HCT116 (cell line): Measurements from ENCODE around the gene SBF2. TPM values are rescaled to one million over a fixed set of nuclear protein-coding genes. Genes with fewer than 3 reads are reported as not detected.

ENCODE experiments used
- ATAC-seq: fragments of 200-7000 bp; cut with Tn5 transposase; 2 replicates; pipeline ENCODE4 v1.9.1; 2020; ENCODE audit warnings: mild to moderate bottlenecking, moderate library complexity
- BruUV-seq: library from RNA; stranded (reverse); fragments of 400-500 nt; replicated peaks from 2 replicates; lab custom pipeline; 2021; lab: Mats Ljungman, UMichigan
- CTCF ChIA-PET: fragments of 300-600 bp; sonication (Branson Sonifier 250); formaldehyde crosslinking; loops from one replicate; lab custom pipeline; 2021; ENCODE audit warnings: antibody characterized with exemption; lab: Charles Lee
- POLR2A ChIA-PET: fragments of 300-600, 350-600 bp; sonication (Branson Sonifier 250); formaldehyde crosslinking; loops from one replicate; lab custom pipeline; 2021; ENCODE audit warnings: antibody characterized with exemption; lab: Charles Lee
- RAD21 ChIA-PET, 2 experiments: fragments of 300-600 bp; sonication (Branson Sonifier 250); formaldehyde crosslinking; loops; one replicate each; lab custom pipeline; 2023; ENCODE audit warnings: low total read pairs in 2 of 2; ENCODE audit not compliant: uncharacterized antibody in 2 of 2, unreplicated experiment in 2 of 2, low non-redundant PET in 1 of 2; lab: Charles Lee
- DNase-seq: peaks from one replicate; pipeline ENCODE4 v3.0.0-alpha.2; 2010; ENCODE audit warnings: low read depth, low spot score
- H2AFZ ChIP-seq: fragments of 200-600 bp; shearing (Covaris generic), sonication (generic); 2 replicates; pipeline ENCODE4 v1.6.1; 2017; ENCODE audit warnings: low read depth, mixed run types, mixed read lengths, antibody characterized with exemption, low read length; ENCODE audit not compliant: poor library complexity, severe bottlenecking
- H3K27ac ChIP-seq: 2 replicates; pipeline ENCODE4 v1.5.1; 2012; ENCODE audit warnings: low read depth, low read length
- H3K27me3 ChIP-seq: fragments of 200-600 bp; sonication (generic); 2 replicates; pipeline ENCODE4 v1.6.1; 2016; ENCODE audit warnings: mixed run types, low read length, mixed read lengths; ENCODE audit not compliant: insufficient read depth
- H3K36me3 ChIP-seq, 2 experiments: fragments of 200-500 bp in 1 of 2; fragments of 200-600 bp in 1 of 2; sonication (Bioruptor generic) in 1 of 2; sonication (generic) in 1 of 2; 2 replicates each; pipeline versions ENCODE4 v1.5.1 to v1.6.1; 2014 to 2016; ENCODE audit warnings: low read length in 2 of 2, inconsistent platforms in 1 of 2, mixed read lengths in 1 of 2, mixed run types in 1 of 2; ENCODE audit not compliant: insufficient read depth in 2 of 2, control insufficient read depth in 1 of 2
- H3K4me1 ChIP-seq, 2 experiments: fragments of 200-600 bp in 1 of 2; sonication (generic) in 1 of 2; 2 replicates each; pipeline versions ENCODE4 v1.5.1 to v1.6.1; 2012 to 2017; ENCODE audit warnings: low read length in 2 of 2, inconsistent platforms in 1 of 2, mild to moderate bottlenecking in 1 of 2, mixed read lengths in 1 of 2, mixed run types in 1 of 2, moderate library complexity in 1 of 2; ENCODE audit not compliant: insufficient read depth in 2 of 2, control insufficient read depth in 1 of 2
- H3K4me2 ChIP-seq: fragments of 200-600 bp; sonication (generic); 2 replicates; pipeline ENCODE4 v1.6.1; 2017; ENCODE audit warnings: mixed run types, low read length, mixed read lengths
- H3K4me3 ChIP-seq, 2 experiments: fragments of 200-600 bp in 1 of 2; sonication (generic) in 1 of 2; replicated peaks in 1 of 2; 2 replicates each; pipeline ENCODE4 v1.5.1; 2011 to 2016; ENCODE audit warnings: low read length in 2 of 2, control low read depth in 1 of 2, low read depth in 1 of 2, mild to moderate bottlenecking in 1 of 2, mixed read lengths in 1 of 2, mixed run types in 1 of 2
- H3K79me2 ChIP-seq: fragments of 200-600 bp; sonication (generic); 2 replicates; pipeline ENCODE4 v1.6.1; 2017; ENCODE audit warnings: mild to moderate bottlenecking, mixed run types, low read length, moderate library complexity, mixed read lengths; ENCODE audit not compliant: insufficient read depth
- H3K9ac ChIP-seq: fragments of 200-600 bp; sonication (generic); 2 replicates; pipeline ENCODE4 v1.6.1; 2016; ENCODE audit warnings: low read length, mixed read lengths
- H3K9me2 ChIP-seq: fragments of 200-600 bp; sonication (generic), shearing (Covaris generic); 2 replicates; pipeline ENCODE4 v1.6.1; 2017; ENCODE audit warnings: mixed run types, mild to moderate bottlenecking, moderate library complexity; ENCODE audit not compliant: insufficient read depth
- H3K9me3 ChIP-seq, 2 experiments: fragments of 200-500 bp in 1 of 2; fragments of 200-600 bp in 1 of 2; sonication (Bioruptor generic) in 1 of 2; sonication (generic) in 1 of 2; 2 replicates each; pipeline ENCODE4 v1.6.1; 2014 to 2017; ENCODE audit warnings: low read length in 2 of 2, mixed read lengths in 2 of 2, inconsistent platforms in 1 of 2, low read depth in 1 of 2, mild to moderate bottlenecking in 1 of 2, mixed run types in 1 of 2, moderate library complexity in 1 of 2; ENCODE audit not compliant: control insufficient read depth in 1 of 2, insufficient read depth in 1 of 2
- H4K20me1 ChIP-seq: fragments of 200-600 bp; sonication (generic), shearing (Covaris generic); 2 replicates; pipeline ENCODE4 v1.6.1; 2017; ENCODE audit warnings: mixed run types, mild to moderate bottlenecking, moderate library complexity; ENCODE audit not compliant: insufficient read depth
- CBX3 ChIP-seq: IDR thresholded peaks from 2 replicates; pipeline ENCODE4 v1.6.1; 2012; ENCODE audit warnings: low read depth
- CEBPB ChIP-seq: IDR thresholded peaks from 2 replicates; pipeline ENCODE4 v1.6.1; 2012; ENCODE audit warnings: low read depth
- ELF1 ChIP-seq: IDR thresholded peaks from 2 replicates; pipeline ENCODE4 v1.6.1; 2012; ENCODE audit warnings: low read depth, borderline replicate concordance
- EZH2 ChIP-seq: fragments of 200-600 bp; sonication (generic); IDR thresholded peaks from 2 replicates; pipeline ENCODE4 v1.6.1; 2017; ENCODE audit warnings: antibody characterized with exemption, mixed run types
- EZH2phosphoT487 ChIP-seq: fragments of 200-600 bp; IDR thresholded peaks from 2 replicates; pipeline ENCODE4 v1.6.1; 2018; ENCODE audit warnings: antibody characterized with exemption, borderline replicate concordance
- FOSL1 ChIP-seq: IDR thresholded peaks from 2 replicates; pipeline ENCODE4 v1.6.1; 2012; ENCODE audit warnings: low read depth
- JUND ChIP-seq: IDR thresholded peaks from 2 replicates; pipeline ENCODE4 v1.6.1; 2012
- POLR2A ChIP-seq: IDR thresholded peaks from 2 replicates; pipeline ENCODE4 v1.7.0; 2011; ENCODE audit warnings: borderline replicate concordance; ENCODE audit not compliant: insufficient read depth, insufficient read length; ENCODE audit errors: extremely low read depth
- POLR2AphosphoS5 ChIP-seq: IDR thresholded peaks from 2 replicates; pipeline ENCODE4 v1.6.1; 2011; ENCODE audit warnings: mild to moderate bottlenecking, low read depth, low read length, moderate library complexity
- RAD21 ChIP-seq: IDR thresholded peaks from 2 replicates; pipeline ENCODE4 v1.6.1; 2012; ENCODE audit warnings: low read depth, mild to moderate bottlenecking
- SRF ChIP-seq: IDR thresholded peaks from 2 replicates; pipeline ENCODE4 v1.6.1; 2012; ENCODE audit warnings: low read depth
- TCF7L2 ChIP-seq: IDR thresholded peaks from 2 replicates; pipeline ENCODE4 v1.7.0; 2011; ENCODE audit warnings: borderline replicate concordance, inconsistent platforms; ENCODE audit not compliant: insufficient read depth, insufficient read length; ENCODE audit errors: extremely low read depth
- YY1 ChIP-seq: IDR thresholded peaks from 2 replicates; pipeline ENCODE4 v1.6.1; 2011; ENCODE audit warnings: low read length, low read depth, moderate library complexity, mild to moderate bottlenecking; ENCODE audit not compliant: insufficient replicate concordance; ENCODE audit errors: extremely low read depth
- ZFX ChIP-seq: fragments of 450-650 bp; IDR thresholded peaks from 2 replicates; pipeline ENCODE4 v1.6.1; 2017
- ZNF274 ChIP-seq: fragments of 200-500 bp; sonication (Bioruptor generic); IDR thresholded peaks from 2 replicates; pipeline ENCODE4 v1.6.1; 2014; ENCODE audit warnings: mild to moderate bottlenecking, low read depth, low read length, inconsistent platforms
- intact Hi-C: fragments of 100-400 bp; cut with micrococcal nuclease; formaldehyde crosslinking; loops from 2 replicates; pipeline ENCODE4 v1.10.0; 2022
- total RNA-seq: library from RNA; stranded (reverse); gene quantifications from one replicate; pipeline ENCODE4 v1.2.1, GENCODE V29; 2021; ENCODE audit not compliant: unreplicated experiment
- TF ChIP-seq, protein P1 (sequence below), 3 experiments: fragments of 200-600 bp in 1 of 3; sonication (generic) in 1 of 3; IDR thresholded peaks in 2 of 3; conservative IDR thresholded peaks in 1 of 3; 2 replicates each; pipeline ENCODE4 v1.5.1; 2012 to 2017; ENCODE audit warnings: low read depth in 2 of 3, low read length in 2 of 3, antibody characterized with exemption in 1 of 3, borderline replicate concordance in 1 of 3, control low read depth in 1 of 3, mild to moderate bottlenecking in 1 of 3, mixed read lengths in 1 of 3, mixed run types in 1 of 3, moderate library complexity in 1 of 3; ENCODE audit not compliant: insufficient read depth in 1 of 3
- TF ChIP-seq, protein P2 (sequence below): IDR thresholded peaks from 2 replicates; pipeline ENCODE4 v1.6.1; 2011; ENCODE audit warnings: mild to moderate bottlenecking, low read length, moderate library complexity; ENCODE audit not compliant: insufficient replicate concordance; ENCODE audit errors: extremely low read depth
- TF ChIP-seq, protein P3 (sequence below): IDR thresholded peaks from 2 replicates; pipeline ENCODE4 v1.6.1; 2012

SBF2 gene
- total RNA-seq, 1 experiment from 2014 or later, result 35.0 TPM

DNA sequence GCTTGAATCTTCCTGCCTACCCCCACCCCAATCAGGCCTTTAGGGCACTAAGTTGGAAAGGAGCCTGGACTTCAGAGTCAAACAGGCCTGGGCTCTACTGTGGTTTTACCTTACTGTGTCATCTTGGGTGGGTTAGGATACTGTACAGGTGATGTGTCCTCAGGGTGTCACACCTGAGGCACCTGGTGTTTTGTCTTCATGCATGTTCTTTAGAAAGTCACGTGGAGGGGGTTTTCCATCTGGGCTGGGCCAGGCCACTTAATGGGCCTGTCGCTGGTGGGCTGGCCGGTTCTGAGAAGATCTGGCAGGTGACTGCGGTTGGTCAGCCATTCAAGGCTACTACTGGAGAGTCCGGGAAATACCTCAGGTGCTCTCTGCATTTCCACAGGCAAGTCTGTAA is 537.6 kb downstream of the SBF2 start:
- ATAC-seq, result no peak
- Histone ChIP-seq H3K9ac (no peak overlapping the region), H3K36me3 (no peaks in the 10 kb centered on the region), H3K27me3 (no peaks in the 10 kb centered on the region), H3K27ac (no peak overlapping the region), H4K20me1 (no peaks in the 10 kb centered on the region), H3K79me2 (peaks cover 6% of the 10 kb centered on the region; the same call in 1 of the 2 replicates), H3K4me2 (no peak overlapping the region), H3K4me1 (peaks cover 17 to 37% of the 10 kb centered on the region in 2 experiments), H2AFZ (no peak overlapping the region), H3K9me3 (no peaks in the 10 kb centered on the region), H3K9me2 (no peaks in the 10 kb centered on the region), H3K4me3 (no peak overlapping the region)
- no peak for DNase-seq
- intact Hi-C loops, result no loop called here
- TF ChIP-seq EZH2, result no peak
- TF ChIP-seq, protein P1, sequence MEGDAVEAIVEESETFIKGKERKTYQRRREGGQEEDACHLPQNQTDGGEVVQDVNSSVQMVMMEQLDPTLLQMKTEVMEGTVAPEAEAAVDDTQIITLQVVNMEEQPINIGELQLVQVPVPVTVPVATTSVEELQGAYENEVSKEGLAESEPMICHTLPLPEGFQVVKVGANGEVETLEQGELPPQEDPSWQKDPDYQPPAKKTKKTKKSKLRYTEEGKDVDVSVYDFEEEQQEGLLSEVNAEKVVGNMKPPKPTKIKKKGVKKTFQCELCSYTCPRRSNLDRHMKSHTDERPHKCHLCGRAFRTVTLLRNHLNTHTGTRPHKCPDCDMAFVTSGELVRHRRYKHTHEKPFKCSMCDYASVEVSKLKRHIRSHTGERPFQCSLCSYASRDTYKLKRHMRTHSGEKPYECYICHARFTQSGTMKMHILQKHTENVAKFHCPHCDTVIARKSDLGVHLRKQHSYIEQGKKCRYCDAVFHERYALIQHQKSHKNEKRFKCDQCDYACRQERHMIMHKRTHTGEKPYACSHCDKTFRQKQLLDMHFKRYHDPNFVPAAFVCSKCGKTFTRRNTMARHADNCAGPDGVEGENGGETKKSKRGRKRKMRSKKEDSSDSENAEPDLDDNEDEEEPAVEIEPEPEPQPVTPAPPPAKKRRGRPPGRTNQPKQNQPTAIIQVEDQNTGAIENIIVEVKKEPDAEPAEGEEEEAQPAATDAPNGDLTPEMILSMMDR (IDR thresholded peaks at IDR 0.05 in 2 of 3, conservative IDR thresholded peaks at IDR 0.05 in 1 of 3; ENCODE audit: borderline replicate concordance in 1 of 3, insufficient read depth in 1 of 3, low read depth in 2 of 3, low read length in 2 of 3), result no peak
- no peak for TF ChIP-seq ZFX
- TF ChIP-seq RAD21, result no peak
- TF ChIP-seq JUND, result no peak
- no peak for TF ChIP-seq POLR2AphosphoS5
- TF ChIP-seq, protein P2, sequence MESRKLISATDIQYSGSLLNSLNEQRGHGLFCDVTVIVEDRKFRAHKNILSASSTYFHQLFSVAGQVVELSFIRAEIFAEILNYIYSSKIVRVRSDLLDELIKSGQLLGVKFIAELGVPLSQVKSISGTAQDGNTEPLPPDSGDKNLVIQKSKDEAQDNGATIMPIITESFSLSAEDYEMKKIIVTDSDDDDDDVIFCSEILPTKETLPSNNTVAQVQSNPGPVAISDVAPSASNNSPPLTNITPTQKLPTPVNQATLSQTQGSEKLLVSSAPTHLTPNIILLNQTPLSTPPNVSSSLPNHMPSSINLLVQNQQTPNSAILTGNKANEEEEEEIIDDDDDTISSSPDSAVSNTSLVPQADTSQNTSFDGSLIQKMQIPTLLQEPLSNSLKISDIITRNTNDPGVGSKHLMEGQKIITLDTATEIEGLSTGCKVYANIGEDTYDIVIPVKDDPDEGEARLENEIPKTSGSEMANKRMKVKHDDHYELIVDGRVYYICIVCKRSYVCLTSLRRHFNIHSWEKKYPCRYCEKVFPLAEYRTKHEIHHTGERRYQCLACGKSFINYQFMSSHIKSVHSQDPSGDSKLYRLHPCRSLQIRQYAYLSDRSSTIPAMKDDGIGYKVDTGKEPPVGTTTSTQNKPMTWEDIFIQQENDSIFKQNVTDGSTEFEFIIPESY, result no peak
- TF ChIP-seq, protein P3, sequence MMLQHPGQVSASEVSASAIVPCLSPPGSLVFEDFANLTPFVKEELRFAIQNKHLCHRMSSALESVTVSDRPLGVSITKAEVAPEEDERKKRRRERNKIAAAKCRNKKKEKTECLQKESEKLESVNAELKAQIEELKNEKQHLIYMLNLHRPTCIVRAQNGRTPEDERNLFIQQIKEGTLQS, result no peak
- TF ChIP-seq CBX3, result no peak
- TF ChIP-seq POLR2A, result no peak
- TF ChIP-seq ZNF274, result no peak
- TF ChIP-seq TCF7L2, result no peak
- TF ChIP-seq ELF1, result no peak
- no peak for TF ChIP-seq SRF
- no peak for TF ChIP-seq EZH2phosphoT487
- no peak for TF ChIP-seq YY1
- no peak for TF ChIP-seq FOSL1
- no peak for TF ChIP-seq CEBPB
- RAD21 ChIA-PET, result no interaction called here
- CTCF ChIA-PET, result no interaction called here
- POLR2A ChIA-PET, result interaction anchor here (0.8 kb wide), 1 partner anchor 548 kb away, joined by 3 read pairs; the partner anchor contains the start of gene ADM
- no TSS peak for BruUV-seq
